HepG2 (cell line): Measurements from ENCODE around the gene ZNF467. TPM values are rescaled to one million over a fixed set of nuclear protein-coding genes. Genes with fewer than 3 reads are reported as not detected.

Experiments
- ATAC-seq: fragments of 200-7000 bp; cut with Tn5 transposase; 3 replicates; pipeline ENCODE4 v1.9.1; 2020; ENCODE audit warnings: mild to moderate bottlenecking, moderate library complexity
- BruUV-seq: library from RNA; stranded (reverse); fragments of 400-500 nt; replicated peaks from 2 replicates; lab custom pipeline; 2021; lab: Mats Ljungman, UMichigan
- CTCF ChIA-PET: fragments of 300-600 bp; formaldehyde crosslinking; extraction: SDS; loops from one replicate; lab custom pipeline; 2021; ENCODE audit warnings: low total read pairs, inconsistent platforms, low intra/inter-chr PET ratio; lab: Yijun Ruan, JAX
- POLR2A ChIA-PET: fragments of 350-600 bp; sonication (Branson Sonifier 250); formaldehyde crosslinking; loops from one replicate; lab custom pipeline; 2020; ENCODE audit warnings: antibody characterized with exemption, inconsistent platforms; lab: Yijun Ruan, JAX
- DNase-seq: peaks from one replicate; pipeline ENCODE4 v3.0.0-alpha.2; 2015; ENCODE audit warnings: low spot score
- FAIRE-seq: peaks from 3 replicates; lab custom pipeline; 2011; peaks lifted over from hg19 to GRCh38; lab: Jason Lieb, UNC
- H2AFZ ChIP-seq: one replicate; pipeline ENCODE4 v1.6.1; 2011; ENCODE audit warnings: low read length, inconsistent platforms
- H3K27ac ChIP-seq: fragments of 300-600 bp; 3 replicates; pipeline ENCODE4 v1.8.0; 2011; ENCODE audit warnings: mixed run types, mild to moderate bottlenecking, mixed read lengths, low read length, inconsistent platforms; ENCODE audit not compliant: insufficient read depth; ENCODE audit errors: extremely low read length
- H3K27me3 ChIP-seq, 2 experiments: fragments of 200-600 bp in 1 of 2; 2 replicates in 1 of 2; 3 replicates in 1 of 2; pipeline versions ENCODE4 v1.6.0 to v1.8.0; 2011; ENCODE audit warnings: low read length in 2 of 2, mild to moderate bottlenecking in 2 of 2, moderate library complexity in 2 of 2, inconsistent platforms in 1 of 2; ENCODE audit not compliant: insufficient read depth in 2 of 2, control insufficient read depth in 1 of 2
- H3K36me3 ChIP-seq, 2 experiments: fragments of 200-600 bp in 1 of 2; replicated peaks in 1 of 2; 2 replicates in 1 of 2; 3 replicates in 1 of 2; pipeline versions ENCODE4 v1.5.1 to v1.8.0; 2011; ENCODE audit warnings: low read length in 2 of 2, inconsistent platforms in 1 of 2; ENCODE audit not compliant: insufficient read depth in 2 of 2, control insufficient read depth in 1 of 2
- H3K4me1 ChIP-seq: 2 replicates; pipeline ENCODE4 v1.5.1; 2012; ENCODE audit warnings: low read length, inconsistent platforms; ENCODE audit not compliant: insufficient read depth
- H3K4me2 ChIP-seq: 2 replicates; pipeline ENCODE4 v1.6.0; 2011; ENCODE audit warnings: low read depth, low read length, inconsistent platforms
- H3K4me3 ChIP-seq, 3 experiments: fragments of 200-600 bp in 1 of 3; sonication (generic), shearing (Covaris generic) in 1 of 3; replicated peaks in 1 of 3; 2 replicates each; pipeline ENCODE4 v1.5.1; 2011 to 2016; ENCODE audit warnings: low read length in 3 of 3, inconsistent platforms in 2 of 3, low read depth in 2 of 3, mild to moderate bottlenecking in 2 of 3, control low read depth in 1 of 3, mixed read lengths in 1 of 3; ENCODE audit not compliant: insufficient read depth in 1 of 3
- H3K79me2 ChIP-seq: one replicate; pipeline ENCODE4 v1.6.1; 2011; ENCODE audit warnings: low read length, inconsistent platforms; ENCODE audit not compliant: insufficient read depth
- H3K9ac ChIP-seq: 2 replicates; pipeline ENCODE4 v1.6.0; 2011; ENCODE audit warnings: mild to moderate bottlenecking, low read depth, low read length, inconsistent platforms; ENCODE audit not compliant: insufficient read depth
- H3K9me3 ChIP-seq: 2 replicates; pipeline ENCODE4 v1.5.1; 2012; ENCODE audit warnings: mild to moderate bottlenecking, low read length
- H4K20me1 ChIP-seq: 2 replicates; pipeline ENCODE4 v1.6.0; 2011; ENCODE audit warnings: inconsistent platforms, mild to moderate bottlenecking, low read length, moderate library complexity; ENCODE audit not compliant: insufficient read depth
- EEA1 ChIP-seq: sonication (generic); formaldehyde crosslinking; IDR thresholded peaks from 2 replicates; pipeline ENCODE4 v1.5.1; 2020; ENCODE audit warnings: mild to moderate bottlenecking, missing genetic modification reagents, borderline replicate concordance
- HES4 ChIP-seq: sonication (generic); formaldehyde crosslinking; IDR thresholded peaks from 2 replicates; pipeline ENCODE4 v1.9.0; 2021; ENCODE audit warnings: mild to moderate bottlenecking, missing genetic modification reagents, borderline replicate concordance
- STAG1 ChIP-seq: sonication (generic); formaldehyde crosslinking; IDR thresholded peaks from 2 replicates; pipeline ENCODE4 v1.4.0; 2020; ENCODE audit warnings: missing genetic modification reagents
- THAP11 ChIP-seq: IDR thresholded peaks from 2 replicates; pipeline ENCODE4 v1.6.1; 2016; ENCODE audit warnings: missing biosample characterization, missing genetic modification reagents
- ZFP90 ChIP-seq: sonication (generic); formaldehyde crosslinking; IDR thresholded peaks from 2 replicates; pipeline ENCODE4 v1.8.0; 2022; ENCODE audit warnings: missing genetic modification reagents, mild to moderate bottlenecking, inconsistent platforms, borderline replicate concordance
- ZNF225 ChIP-seq: sonication (generic); formaldehyde crosslinking; IDR thresholded peaks from 2 replicates; pipeline ENCODE4 v1.4.0; 2020; ENCODE audit warnings: mild to moderate bottlenecking, missing genetic modification reagents
- WGBS: methylation state at CpG from one replicate; pipeline ENCODE4 v1.1.6; 2017; ENCODE audit warnings: low lambda C conversion rate; 5-methylcytosine and 5-hydroxymethylcytosine counted together
- in situ Hi-C: cut with HindIII; loops from 2 replicates; pipeline ENCODE4 v1.10.0; 2017; ENCODE audit warnings: low pct_unique_long_range_greater_than_20kb; ENCODE audit not compliant: extremely low pct_ligation_motif_present
- intact Hi-C: fragments of 100-400 bp; cut with micrococcal nuclease; formaldehyde crosslinking; loops from one replicate; pipeline ENCODE4 v1.10.0; 2022; ENCODE audit not compliant: unreplicated experiment
- polyA plus RNA-seq, 8 experiments: library from polyadenylated mRNA; depleted of rRNA in 3 of 8; stranded (reverse) in 7 of 8; unstranded in 1 of 8; fragments of >200 nt; fragmentation: Illumina TruSeq in 4 of 8; extraction: Trizol in 4 of 8; gene quantifications; 2 replicates each; pipeline versions ENCODE4 v1.2.1 to v1.2.3, GENCODE V29; 2011 to 2016; ENCODE audit warnings: low read depth in 4 of 8, missing spikeins in 1 of 8, mixed read lengths in 1 of 8; ENCODE audit not compliant: insufficient read depth in 1 of 8
- total RNA-seq, 5 experiments: library from RNA; depleted of rRNA; stranded (reverse); fragments of >200 nt; fragmentation: Illumina TruSeq; extraction: Trizol; gene quantifications; 2 replicates each; pipeline ENCODE4 v1.2.3, GENCODE V29; 2016; ENCODE audit warnings: low read depth in 1 of 5
- TF ChIP-seq, protein P1 (sequence below): sonication (generic); formaldehyde crosslinking; IDR thresholded peaks from 2 replicates; pipeline ENCODE4 v1.4.0; 2020; ENCODE audit warnings: missing genetic modification reagents
- TF ChIP-seq, protein P2 (sequence below): sonication (generic); formaldehyde crosslinking; IDR thresholded peaks from 2 replicates; pipeline ENCODE4 v1.4.0; 2020; ENCODE audit warnings: missing genetic modification reagents, low read depth, mild to moderate bottlenecking, borderline replicate concordance
- TF ChIP-seq, protein P3 (sequence below): sonication (generic); formaldehyde crosslinking; conservative IDR thresholded peaks from 2 replicates; pipeline ENCODE4 v1.8.0; 2022; ENCODE audit warnings: missing genetic modification reagents
- TF ChIP-seq, protein P4 (sequence below): sonication (generic); formaldehyde crosslinking; IDR thresholded peaks from 2 replicates; pipeline ENCODE4 v1.4.0; 2020; ENCODE audit warnings: mild to moderate bottlenecking, missing genetic modification reagents

ZNF467 gene
- total and polyA plus RNA-seq, 2 of the 13 experiments (the other 11 are each of a cell fraction or from before 2014, with no cell fraction given): 0.03 TPM; not detected in 1

DNA sequence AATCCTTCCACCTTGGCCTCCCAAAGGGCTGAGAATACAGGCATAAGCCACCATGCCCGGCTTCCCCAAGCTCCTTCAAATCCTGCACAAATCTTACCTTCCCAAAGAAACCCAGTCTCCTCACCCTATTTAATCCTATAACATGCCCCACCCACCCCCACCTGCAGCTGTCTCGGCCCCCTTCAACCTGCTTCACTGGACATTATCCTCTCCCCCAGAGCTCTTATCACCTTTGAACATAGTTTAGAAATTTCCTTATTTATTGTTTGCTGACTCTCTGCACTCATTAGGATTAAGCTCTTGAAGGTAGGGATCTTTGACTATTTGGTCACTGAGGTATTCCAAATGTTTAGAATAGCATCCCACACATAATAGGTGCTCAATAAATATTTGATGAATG lies 3.5 kb downstream of the ZNF467 start:
- Histone ChIP-seq H3K36me3 (no peaks in the 10 kb centered on the region), H3K4me1 (peaks cover 9% of the 10 kb centered on the region), H3K4me2 (no peak overlapping the region), H3K27ac (no peak overlapping the region), H3K4me3 (no peak overlapping the region), H3K9me3 (no peaks in the 10 kb centered on the region), H2AFZ (no peak overlapping the region), H3K9ac (no peak overlapping the region), H3K27me3 (peaks cover 8 to 24% of the 10 kb centered on the region in 2 experiments; a peak in 3 of 5 replicates), H4K20me1 (0 out of 2 replicates have a peak, but pooled peaks cover 3% of the 10 kb centered on the region), H3K79me2 (no peaks in the 10 kb centered on the region)
- intact Hi-C loops: no loop called here
- FAIRE-seq (no peak), DNase-seq (no peak), ATAC-seq (no peak)
- POLR2A ChIA-PET: no interaction called here
- WGBS: 42% methylated on average over 2 of the region's 2 CpGs
- in situ Hi-C loops: no loop called here
- CTCF ChIA-PET: no interaction called here
- no peak for TF ChIP-seq ZFP90
- TF ChIP-seq, protein P1, sequence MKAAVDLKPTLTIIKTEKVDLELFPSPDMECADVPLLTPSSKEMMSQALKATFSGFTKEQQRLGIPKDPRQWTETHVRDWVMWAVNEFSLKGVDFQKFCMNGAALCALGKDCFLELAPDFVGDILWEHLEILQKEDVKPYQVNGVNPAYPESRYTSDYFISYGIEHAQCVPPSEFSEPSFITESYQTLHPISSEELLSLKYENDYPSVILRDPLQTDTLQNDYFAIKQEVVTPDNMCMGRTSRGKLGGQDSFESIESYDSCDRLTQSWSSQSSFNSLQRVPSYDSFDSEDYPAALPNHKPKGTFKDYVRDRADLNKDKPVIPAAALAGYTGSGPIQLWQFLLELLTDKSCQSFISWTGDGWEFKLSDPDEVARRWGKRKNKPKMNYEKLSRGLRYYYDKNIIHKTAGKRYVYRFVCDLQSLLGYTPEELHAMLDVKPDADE (CRISPR knock-in tag): no peak
- TF ChIP-seq ZNF225 (CRISPR knock-in tag): no peak
- no peak for TF ChIP-seq STAG1 (CRISPR knock-in tag)
- TF ChIP-seq THAP11 (CRISPR knock-in tag): no peak
- TF ChIP-seq EEA1 (CRISPR knock-in tag): no peak
- no peak for TF ChIP-seq HES4 (CRISPR knock-in tag)
- TF ChIP-seq, protein P2, sequence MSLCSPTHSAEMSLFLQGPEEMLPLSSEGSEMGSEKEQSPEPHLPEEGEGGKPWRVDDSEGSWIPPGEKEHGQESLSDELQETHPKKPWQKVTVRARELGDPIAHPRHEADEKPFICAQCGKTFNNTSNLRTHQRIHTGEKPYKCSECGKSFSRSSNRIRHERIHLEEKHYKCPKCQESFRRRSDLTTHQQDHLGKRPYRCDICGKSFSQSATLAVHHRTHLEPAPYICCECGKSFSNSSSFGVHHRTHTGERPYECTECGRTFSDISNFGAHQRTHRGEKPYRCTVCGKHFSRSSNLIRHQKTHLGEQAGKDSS: no peak
- TF ChIP-seq, protein P3, sequence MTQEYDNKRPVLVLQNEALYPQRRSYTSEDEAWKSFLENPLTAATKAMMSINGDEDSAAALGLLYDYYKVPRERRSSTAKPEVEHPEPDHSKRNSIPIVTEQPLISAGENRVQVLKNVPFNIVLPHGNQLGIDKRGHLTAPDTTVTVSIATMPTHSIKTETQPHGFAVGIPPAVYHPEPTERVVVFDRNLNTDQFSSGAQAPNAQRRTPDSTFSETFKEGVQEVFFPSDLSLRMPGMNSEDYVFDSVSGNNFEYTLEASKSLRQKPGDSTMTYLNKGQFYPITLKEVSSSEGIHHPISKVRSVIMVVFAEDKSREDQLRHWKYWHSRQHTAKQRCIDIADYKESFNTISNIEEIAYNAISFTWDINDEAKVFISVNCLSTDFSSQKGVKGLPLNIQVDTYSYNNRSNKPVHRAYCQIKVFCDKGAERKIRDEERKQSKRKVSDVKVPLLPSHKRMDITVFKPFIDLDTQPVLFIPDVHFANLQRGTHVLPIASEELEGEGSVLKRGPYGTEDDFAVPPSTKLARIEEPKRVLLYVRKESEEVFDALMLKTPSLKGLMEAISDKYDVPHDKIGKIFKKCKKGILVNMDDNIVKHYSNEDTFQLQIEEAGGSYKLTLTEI (CRISPR knock-in tag): no peak
- TF ChIP-seq, protein P4, sequence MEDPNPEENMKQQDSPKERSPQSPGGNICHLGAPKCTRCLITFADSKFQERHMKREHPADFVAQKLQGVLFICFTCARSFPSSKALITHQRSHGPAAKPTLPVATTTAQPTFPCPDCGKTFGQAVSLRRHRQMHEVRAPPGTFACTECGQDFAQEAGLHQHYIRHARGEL: no peak
- BruUV-seq: no TSS peak
